Stimulated activated CD4-positive, alpha-beta T cell treated with anti-CD3 and anti-CD28 coated beads, TNF-alpha, amount 100 ng/mL, for 4 hours (primary cell): Measurements from ENCODE around the gene GMEB2.
A peak's percentile ranks its signal among the peaks of the same experiment; 100 is the strongest.
"Not testable (repeated sequence)": the region's sequence is repeated elsewhere in the genome, so short reads cannot be mapped to it uniquely, and the experiment has no call there.

Source experiments
- DNase-seq, 3 experiments: peaks; one replicate each; pipeline ENCODE4 v3.0.0-alpha.2; 2020; ENCODE audit warnings: low read depth in 3 of 3

The GMEB2 gene

GRCh38 chr20:63639093-63639975 lies 12.4 kb upstream of the GMEB2 start:
- peak in 1 of 3 experiments; percentile 55 for DNase-seq

GRCh38 chr20:63636752-63637628 lies 10.1 kb upstream of the GMEB2 start:
- no peak for DNase-seq

- DNase-seq, result no peak
Observed at GRCh38 chr20:63635431-63636141, 8.7 kb upstream of the GMEB2 start.

- no peak for DNase-seq
Observed at GRCh38 chr20:63633732-63634131, 6.8 kb upstream of the GMEB2 start.

- DNase-seq, result not testable (repeated sequence)
Observed at GRCh38 chr20:63631426-63631825, 4.5 kb upstream of the GMEB2 start.

GRCh38 chr20:63630956-63631355 lies 4.1 kb upstream of the GMEB2 start:
- DNase-seq, result not testable (repeated sequence)

- DNase-seq, result peak in 2 of 3 experiments; percentile 43 to 54
Observed at GRCh38 chr20:63628246-63628975, 1.5 kb upstream of the GMEB2 start.

- DNase-seq, result no peak
Observed at GRCh38 chr20:63627751-63628245, 897 bp upstream of the GMEB2 start.

GRCh38 chr20:63627129-63627750 lies 339 bp upstream of the GMEB2 start:
- DNase-seq, result peak; percentile 89 to 92 (median 90)

GRCh38 chr20:63625771-63626423 lies 1.0 kb downstream of the GMEB2 start:
- no peak for DNase-seq

GRCh38 chr20:63624486-63624885 lies 2.4 kb downstream of the GMEB2 start:
- DNase-seq, result no peak

- DNase-seq, result no peak
Observed at GRCh38 chr20:63622732-63623131, 4.2 kb downstream of the GMEB2 start.

- no peak for DNase-seq
Observed at GRCh38 chr20:63622096-63622495, 4.8 kb downstream of the GMEB2 start.

- DNase-seq, result no peak
Observed at GRCh38 chr20:63620991-63621390, 5.9 kb downstream of the GMEB2 start.

- no peak for DNase-seq
Observed at GRCh38 chr20:63619505-63619904, 7.4 kb downstream of the GMEB2 start.

GRCh38 chr20:63619086-63619485 lies 7.8 kb downstream of the GMEB2 start:
- no peak for DNase-seq

GRCh38 chr20:63618291-63618980 lies 8.5 kb downstream of the GMEB2 start:
- DNase-seq, result no peak

GRCh38 chr20:63617876-63618265 lies 9.0 kb downstream of the GMEB2 start:
- no peak for DNase-seq

GRCh38 chr20:63617092-63617875 lies 9.6 kb downstream of the GMEB2 start:
- no peak for DNase-seq
